OCI-LY3 (cell line): ENCODE results near the gene NINL.
"Not testable (repeated sequence)": the region's sequence is repeated elsewhere in the genome, so short reads cannot be mapped to it uniquely, and the experiment has no call there.

Experiments used
- H2AFZ ChIP-seq: fragments of 200-600, 300-600 bp; shearing (Covaris generic); 2 replicates; pipeline ENCODE4 v1.6.0; 2014; ENCODE audit warnings: antibody characterized with exemption, low read depth, low read length
- H3K27ac ChIP-seq: fragments of 200-600, 300-600 bp; sonication (generic); 2 replicates; pipeline ENCODE4 v1.5.1; 2014; ENCODE audit warnings: mild to moderate bottlenecking, low read length, moderate library complexity, mixed read lengths
- H3K27me3 ChIP-seq: fragments of 200-600, 300-600 bp; sonication (generic); 2 replicates; pipeline ENCODE4 v1.6.1; 2014; ENCODE audit warnings: low read depth, low read length, mixed read lengths
- H3K36me3 ChIP-seq: fragments of 200-600, 300-600 bp; sonication (generic); replicated peaks from 2 replicates; pipeline ENCODE3; 2014; ENCODE audit warnings: low read depth, low read length, mixed read lengths
- H3K4me1 ChIP-seq: fragments of 300-600, 200-600 bp; sonication (generic); 2 replicates; pipeline ENCODE4 v1.6.1; 2014; ENCODE audit warnings: low read length, mixed read lengths
- H3K4me2 ChIP-seq: fragments of 200-600, 300-600 bp; sonication (generic); 2 replicates; pipeline ENCODE4 v1.6.1; 2014; ENCODE audit warnings: low read length, mixed read lengths
- H3K4me3 ChIP-seq: fragments of 300-600, 200-600 bp; sonication (generic); 2 replicates; pipeline ENCODE4 v1.5.1; 2014; ENCODE audit warnings: antibody characterized with exemption, mild to moderate bottlenecking, low read length, moderate library complexity
- H3K79me2 ChIP-seq: fragments of 300-600, 200-600 bp; shearing (Covaris generic); 2 replicates; pipeline ENCODE4 v1.6.1; 2014; ENCODE audit warnings: mild to moderate bottlenecking, low read length, mixed read lengths
- H3K9ac ChIP-seq: fragments of 300-600, 200-600 bp; shearing (Covaris generic); 2 replicates; pipeline ENCODE4 v1.6.0; 2014; ENCODE audit warnings: mild to moderate bottlenecking, low read length, moderate library complexity
- H3K9me3 ChIP-seq: fragments of 200-600, 300-600 bp; shearing (Covaris generic); 2 replicates; pipeline ENCODE4 v1.6.1; 2014; ENCODE audit warnings: low read length, mixed read lengths; ENCODE audit not compliant: insufficient read depth
- H4K20me1 ChIP-seq: fragments of 200-600, 300-600 bp; sonication (generic); 2 replicates; pipeline ENCODE4 v1.6.1; 2016; ENCODE audit warnings: low read length, mixed read lengths; ENCODE audit not compliant: insufficient read depth
- EZH2phosphoT487 ChIP-seq: fragments of 200-600 bp; shearing (Covaris generic); IDR thresholded peaks from 2 replicates; pipeline ENCODE4 v1.6.1; 2018; ENCODE audit warnings: antibody characterized with exemption, mixed run types, low read depth
- TF ChIP-seq, protein P1 (sequence below): fragments of 200-600, 300-600 bp; sonication (generic); IDR thresholded peaks from 2 replicates; pipeline ENCODE4 v1.5.1; 2014; ENCODE audit warnings: antibody characterized with exemption, low read length, low read depth

Gene NINL

DNA sequence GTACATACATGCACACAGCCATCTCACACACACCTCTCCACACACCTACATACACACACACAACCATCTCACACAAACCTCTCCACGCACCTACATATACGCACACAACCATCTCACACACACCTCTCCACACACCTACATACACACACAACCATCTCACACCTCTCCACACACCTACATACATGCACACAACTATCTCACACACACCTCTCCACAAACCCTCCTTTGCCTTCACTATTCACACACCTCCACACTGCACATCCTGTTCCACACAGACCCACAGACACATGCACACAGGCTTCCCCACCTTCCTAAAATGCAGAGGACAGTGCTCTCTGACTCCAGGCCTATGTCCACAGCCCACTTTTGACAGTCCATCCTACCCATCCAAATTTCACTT, 16.3 kb upstream of the NINL start:
- Histone ChIP-seq H3K27me3 (no peaks in the 10 kb centered on the region), H3K9me3 (no peaks in the 10 kb centered on the region), H3K79me2 (no peaks in the 10 kb centered on the region), H3K4me1 (no peaks in the 10 kb centered on the region), H3K27ac (no peak overlapping the region), H3K9ac (no peak overlapping the region), H4K20me1 (no peaks in the 10 kb centered on the region), H3K4me3 (no peak overlapping the region), H3K36me3 (no peaks in the 10 kb centered on the region), H2AFZ (no peak overlapping the region), H3K4me2 (no peak overlapping the region)
- TF ChIP-seq, protein P1, sequence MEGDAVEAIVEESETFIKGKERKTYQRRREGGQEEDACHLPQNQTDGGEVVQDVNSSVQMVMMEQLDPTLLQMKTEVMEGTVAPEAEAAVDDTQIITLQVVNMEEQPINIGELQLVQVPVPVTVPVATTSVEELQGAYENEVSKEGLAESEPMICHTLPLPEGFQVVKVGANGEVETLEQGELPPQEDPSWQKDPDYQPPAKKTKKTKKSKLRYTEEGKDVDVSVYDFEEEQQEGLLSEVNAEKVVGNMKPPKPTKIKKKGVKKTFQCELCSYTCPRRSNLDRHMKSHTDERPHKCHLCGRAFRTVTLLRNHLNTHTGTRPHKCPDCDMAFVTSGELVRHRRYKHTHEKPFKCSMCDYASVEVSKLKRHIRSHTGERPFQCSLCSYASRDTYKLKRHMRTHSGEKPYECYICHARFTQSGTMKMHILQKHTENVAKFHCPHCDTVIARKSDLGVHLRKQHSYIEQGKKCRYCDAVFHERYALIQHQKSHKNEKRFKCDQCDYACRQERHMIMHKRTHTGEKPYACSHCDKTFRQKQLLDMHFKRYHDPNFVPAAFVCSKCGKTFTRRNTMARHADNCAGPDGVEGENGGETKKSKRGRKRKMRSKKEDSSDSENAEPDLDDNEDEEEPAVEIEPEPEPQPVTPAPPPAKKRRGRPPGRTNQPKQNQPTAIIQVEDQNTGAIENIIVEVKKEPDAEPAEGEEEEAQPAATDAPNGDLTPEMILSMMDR: no peak
- TF ChIP-seq EZH2phosphoT487: no peak

DNA sequence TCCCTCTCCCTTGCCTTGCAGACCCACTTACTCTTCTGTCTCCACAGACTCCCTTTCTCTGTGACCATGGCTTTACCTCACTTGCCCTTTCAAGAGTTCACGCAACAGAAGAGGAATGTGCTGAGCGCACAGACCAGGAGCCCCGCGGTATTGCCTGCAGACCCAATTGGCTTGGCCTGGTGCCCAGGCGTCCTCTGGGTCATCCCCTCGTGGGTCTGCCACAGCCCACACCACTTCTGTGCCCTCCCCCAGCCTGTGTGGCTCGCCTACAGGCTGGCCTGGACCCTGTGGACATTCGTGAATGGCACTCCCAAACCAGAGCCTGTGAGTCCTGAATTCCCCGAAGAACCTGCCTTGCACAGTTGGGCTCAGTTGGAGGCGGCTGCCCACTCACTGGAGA, 15.3 kb upstream of the NINL start:
- Histone ChIP-seq H3K36me3 (no peaks in the 10 kb centered on the region), H3K4me1 (no peaks in the 10 kb centered on the region)

DNA sequence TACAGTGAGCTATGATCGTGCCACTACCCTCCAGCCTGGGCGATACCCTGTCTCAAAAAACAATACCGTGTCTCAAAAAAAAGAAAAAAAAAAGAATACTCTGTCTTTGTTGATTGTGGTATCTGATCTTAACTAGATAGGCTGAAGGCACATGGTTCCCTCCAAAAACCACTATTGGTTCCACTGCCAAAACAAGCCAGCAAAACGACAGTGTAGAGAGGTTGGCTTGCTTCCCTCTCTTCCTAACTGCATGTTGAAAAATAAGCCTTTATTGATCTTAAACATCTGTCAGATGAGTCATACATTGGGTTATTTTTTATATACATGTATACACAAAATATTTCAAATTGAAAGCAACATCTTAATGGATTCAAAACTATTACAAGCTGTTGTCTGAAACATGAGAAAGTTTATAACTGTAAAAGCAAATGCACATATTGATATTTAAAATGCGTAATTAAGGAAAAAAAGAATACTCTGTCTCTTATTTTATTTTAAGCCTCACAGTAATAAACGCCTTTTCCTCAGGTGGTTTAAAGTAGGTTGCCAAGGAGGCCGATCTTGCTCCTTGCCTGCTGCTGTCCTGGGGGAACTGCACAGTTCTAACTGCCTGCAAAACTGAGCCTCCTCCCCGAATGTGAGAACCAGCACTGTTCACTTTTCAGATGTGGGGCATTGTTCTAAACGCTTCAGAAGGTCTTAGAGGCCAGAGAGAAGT, 7.0 kb upstream of the NINL start:
- Histone ChIP-seq H3K36me3 (no peaks in the 10 kb centered on the region), H3K79me2 (no peaks in the 10 kb centered on the region), H3K4me1 (no peaks in the 10 kb centered on the region), H3K4me3 (no peak overlapping the region), H3K27ac (no peak overlapping the region), H4K20me1 (no peaks in the 10 kb centered on the region), H2AFZ (no peak overlapping the region), H3K4me2 (no peak overlapping the region), H3K27me3 (no peaks in the 10 kb centered on the region), H3K9me3 (no peaks in the 10 kb centered on the region), H3K9ac (no peak overlapping the region)
- TF ChIP-seq, protein P1: no peak
- TF ChIP-seq EZH2phosphoT487: no peak

More for the DNA sequence above, 15.3 kb upstream of the NINL start:
- Histone ChIP-seq H2AFZ (no peak overlapping the region), H3K27ac (no peak overlapping the region), H3K27me3 (no peaks in the 10 kb centered on the region), H3K9me3 (no peaks in the 10 kb centered on the region), H4K20me1 (no peaks in the 10 kb centered on the region), H3K4me3 (no peak overlapping the region), H3K9ac (no peak overlapping the region), H3K79me2 (no peaks in the 10 kb centered on the region), H3K4me2 (no peak overlapping the region)
- TF ChIP-seq, protein P1: no peak
- TF ChIP-seq EZH2phosphoT487: no peak

DNA sequence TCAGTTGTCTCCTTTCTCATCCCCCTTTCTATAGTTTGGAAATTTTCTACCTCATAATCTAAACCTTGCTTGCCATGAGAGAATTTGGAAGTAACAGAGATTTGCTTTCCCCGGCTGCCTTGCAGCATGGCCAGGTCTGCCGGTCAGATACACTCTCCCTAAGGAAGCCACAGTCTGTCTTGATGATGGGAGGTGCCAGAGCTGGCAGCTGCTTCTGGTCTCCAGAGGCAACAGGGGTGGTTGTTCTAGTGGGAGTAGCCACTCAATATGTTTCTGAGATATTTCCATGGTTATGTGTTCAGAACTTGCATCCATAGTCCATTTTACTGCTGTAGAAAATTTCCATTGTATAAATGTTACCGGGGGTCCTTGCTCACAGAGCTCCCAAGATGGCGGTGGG, 5.4 kb upstream of the NINL start:
- H3K4me1 ChIP-seq, H3K4me3 ChIP-seq, H2AFZ ChIP-seq, H3K9ac ChIP-seq, H3K79me2 ChIP-seq, H3K9me3 ChIP-seq, H3K36me3 ChIP-seq, H3K27me3 ChIP-seq, H4K20me1 ChIP-seq, H3K4me2 ChIP-seq, H3K27ac ChIP-seq: not testable (repeated sequence)
